Medulla oblongata (tissue), 1 donor: Measurements from ENCODE around the gene GRID2.

ENCODE experiments used
- DNase-seq: peaks from one replicate; pipeline ENCODE4 v3.0.0-alpha.2; 2015; ENCODE audit errors: extremely low spot score

GRID2 gene

GRCh38 chr4:92678292-92678691, 374.5 kb downstream of the GRID2 start:
- DNase-seq: no peak

GRCh38 chr4:92679149-92679548, 375.4 kb downstream of the GRID2 start:
- DNase-seq: no peak

GRCh38 chr4:92714640-92715039, 410.9 kb downstream of the GRID2 start:
- no peak for DNase-seq

- DNase-seq: no peak
Observed at GRCh38 chr4:92733231-92733630, 429.5 kb downstream of the GRID2 start.

- no peak for DNase-seq
Observed at GRCh38 chr4:92735025-92735665, 431.4 kb downstream of the GRID2 start.

DNA sequence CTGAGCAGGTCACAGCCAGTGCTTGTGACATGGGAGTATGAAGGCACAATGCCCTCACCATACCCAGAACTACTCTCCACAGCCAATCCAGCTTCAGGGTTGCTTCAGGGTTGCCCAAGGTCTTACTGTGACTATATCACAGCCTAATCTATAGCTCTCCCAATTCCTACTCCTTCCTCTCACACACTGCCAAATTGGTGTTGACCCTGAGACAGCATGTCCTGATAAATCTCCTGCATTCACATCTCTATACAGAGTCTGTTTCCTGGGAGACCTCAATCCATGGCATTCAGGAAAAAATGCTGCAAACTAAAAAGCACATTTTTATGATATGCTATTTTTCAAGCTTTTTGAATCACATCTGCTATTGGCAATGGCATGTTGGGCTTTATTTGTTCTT, 456.7 kb downstream of the GRID2 start:
- no peak for DNase-seq

DNA sequence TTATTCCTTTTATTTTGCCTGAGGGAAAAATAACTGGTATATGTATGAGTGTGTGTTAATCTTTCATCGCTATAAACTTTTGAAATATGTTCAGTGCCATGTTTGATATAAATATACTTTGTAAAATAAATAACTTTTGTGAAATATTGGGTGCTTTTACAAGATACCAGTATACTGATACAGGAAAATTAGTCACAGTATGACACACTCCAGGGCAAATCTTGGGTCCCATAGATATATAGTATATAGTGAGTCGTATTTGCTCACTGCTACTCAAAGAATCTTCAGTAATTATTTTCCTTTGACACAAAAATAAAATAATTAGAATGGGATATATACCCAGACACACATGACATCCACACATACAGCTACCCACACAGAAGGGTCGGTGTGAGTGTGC, 472.3 kb downstream of the GRID2 start:
- DNase-seq: no peak

DNA sequence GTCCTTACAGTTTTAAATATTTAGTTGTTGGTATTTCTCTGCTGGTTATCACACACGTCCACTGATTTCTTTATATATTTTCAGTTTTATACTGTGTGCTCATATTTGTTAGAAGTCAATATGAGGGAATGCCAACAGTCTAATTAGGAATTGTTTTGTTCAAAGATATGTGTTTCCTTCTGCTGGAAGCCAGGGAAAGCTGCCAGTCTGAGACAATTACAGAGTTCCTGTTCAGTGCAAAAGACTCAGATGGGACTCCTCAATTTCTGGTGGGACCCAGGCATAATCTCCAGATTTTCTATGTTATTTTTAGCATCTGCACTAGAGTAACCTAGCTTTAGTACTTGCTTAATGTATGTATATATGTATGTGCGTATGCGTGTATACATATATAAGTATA, 486.0 kb downstream of the GRID2 start:
- DNase-seq: no peak

DNA sequence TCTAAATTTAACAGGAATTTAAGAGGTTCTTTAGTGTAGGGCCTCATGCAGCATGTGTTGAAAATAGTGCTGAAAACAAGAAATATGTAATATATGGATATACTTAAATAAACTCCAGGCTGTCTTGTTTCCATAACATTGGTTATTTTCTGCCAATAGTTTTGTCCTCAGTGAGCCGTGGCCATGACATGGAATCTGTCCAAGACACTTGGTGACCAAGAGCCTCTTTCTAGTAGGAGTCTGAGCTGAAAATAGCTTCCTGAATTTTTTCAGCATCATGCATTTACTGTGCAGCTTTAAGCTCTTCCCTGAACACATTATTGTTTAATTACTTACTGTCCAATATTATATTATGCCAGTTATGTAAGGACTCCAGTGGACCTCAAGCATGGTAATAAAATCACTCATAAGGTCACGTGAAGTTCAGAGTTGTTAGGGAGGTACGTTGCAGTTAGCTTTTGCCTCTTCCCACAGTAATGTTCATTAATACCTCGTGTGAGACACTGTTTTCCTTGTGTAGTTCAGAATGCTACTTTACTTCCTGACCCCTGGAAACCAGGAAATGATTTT, 488.2 kb downstream of the GRID2 start:
- peak; percentile 14 for DNase-seq

DNA sequence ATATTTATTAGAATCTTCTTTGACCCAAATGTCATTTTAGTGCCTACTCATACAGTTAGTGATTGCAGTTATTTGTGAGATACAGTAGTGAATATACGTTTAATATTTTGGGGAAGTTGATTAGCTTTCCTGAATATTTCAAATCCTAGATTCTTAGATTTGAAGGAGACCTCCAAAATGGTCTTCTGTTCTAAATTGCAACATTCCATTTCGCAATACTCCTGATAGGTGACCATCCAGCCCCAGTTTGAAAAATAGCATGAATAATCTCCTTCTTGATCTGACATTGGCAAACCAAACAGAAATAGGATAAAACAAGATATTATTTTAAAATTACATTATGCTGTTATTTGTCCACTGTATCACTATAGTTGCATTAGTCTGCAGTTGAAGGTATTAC, 505.6 kb downstream of the GRID2 start:
- DNase-seq: no peak

- DNase-seq: no peak
Observed at GRCh38 chr4:92812652-92813051, 508.9 kb downstream of the GRID2 start.

DNA sequence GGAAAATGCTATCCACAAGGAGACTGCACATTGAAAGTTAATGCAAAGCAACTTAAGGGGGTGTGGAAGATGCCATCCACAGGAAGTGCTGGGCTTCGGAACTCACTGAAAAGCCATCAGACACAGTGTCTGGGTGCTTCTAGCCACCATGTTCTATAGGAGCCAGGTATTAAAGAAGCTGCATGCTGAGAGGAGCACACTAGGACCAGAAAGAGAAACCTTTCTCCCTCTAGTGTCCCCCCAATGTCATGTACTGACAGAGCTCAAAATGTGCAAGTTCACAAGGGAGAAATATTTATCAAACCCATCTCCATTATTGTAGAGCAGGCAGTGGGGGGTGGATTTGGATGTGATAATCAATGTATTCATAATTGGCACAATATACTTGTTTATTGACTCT, 510.9 kb downstream of the GRID2 start:
- DNase-seq: no peak

- no peak for DNase-seq
Observed at GRCh38 chr4:92825256-92825655, 521.5 kb downstream of the GRID2 start.

DNA sequence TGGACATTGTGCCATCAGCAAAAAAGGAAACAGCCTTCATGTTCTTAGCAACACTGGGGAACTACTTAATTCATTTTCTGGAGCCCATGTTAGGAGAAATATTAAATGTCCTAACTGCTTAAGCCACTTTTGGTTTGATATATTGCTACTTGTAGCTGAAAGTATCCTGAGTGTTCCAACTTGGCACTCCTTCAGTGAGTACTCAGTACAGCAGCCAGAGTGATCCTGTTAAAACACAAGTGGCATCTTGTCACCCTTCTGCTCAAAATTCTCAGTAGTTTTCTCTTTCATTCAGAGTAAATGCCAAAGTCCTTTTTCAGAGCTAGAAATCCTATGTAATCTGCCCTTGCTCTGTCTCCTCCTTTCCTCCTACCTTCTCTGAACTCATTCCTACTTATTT, 522.0 kb downstream of the GRID2 start:
- DNase-seq: peak; percentile 27

DNA sequence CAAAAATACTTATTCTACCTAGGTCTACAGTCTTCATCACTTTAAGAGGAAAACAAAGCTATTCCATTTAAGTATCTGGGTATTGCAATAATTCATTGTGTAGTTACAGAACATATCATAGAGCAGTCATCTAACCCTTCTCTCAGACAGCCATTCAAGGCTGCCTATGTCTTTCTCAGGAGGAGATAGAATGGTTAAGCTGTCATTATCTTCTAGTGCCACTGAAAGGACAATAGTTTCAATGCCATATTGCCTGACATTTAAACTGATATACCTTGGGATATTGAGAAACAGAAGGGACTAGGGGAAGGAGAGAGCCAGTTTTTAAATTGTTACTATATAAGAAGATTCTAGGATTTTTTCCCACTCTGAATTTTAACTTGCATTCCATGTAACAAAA, 527.0 kb downstream of the GRID2 start:
- no peak for DNase-seq

DNA sequence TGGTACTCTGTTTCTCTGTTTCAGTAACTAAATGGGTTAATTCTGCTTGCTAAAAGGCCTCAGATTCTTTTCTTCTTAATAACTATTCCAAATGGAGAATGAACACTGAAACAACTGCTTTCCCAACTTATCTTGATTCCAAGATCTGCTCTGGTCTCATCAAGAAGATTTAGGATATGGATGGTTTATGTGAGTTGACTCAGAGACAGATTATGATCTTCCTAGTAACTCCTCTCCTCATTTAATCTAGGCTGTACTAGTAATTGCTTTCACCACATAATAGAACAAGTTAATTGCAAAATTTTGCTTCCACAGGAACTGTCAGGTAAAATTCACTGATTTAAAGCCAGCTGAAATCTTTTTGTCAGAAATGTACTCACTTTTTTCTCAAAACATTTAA, 537.1 kb downstream of the GRID2 start:
- DNase-seq: no peak

DNA sequence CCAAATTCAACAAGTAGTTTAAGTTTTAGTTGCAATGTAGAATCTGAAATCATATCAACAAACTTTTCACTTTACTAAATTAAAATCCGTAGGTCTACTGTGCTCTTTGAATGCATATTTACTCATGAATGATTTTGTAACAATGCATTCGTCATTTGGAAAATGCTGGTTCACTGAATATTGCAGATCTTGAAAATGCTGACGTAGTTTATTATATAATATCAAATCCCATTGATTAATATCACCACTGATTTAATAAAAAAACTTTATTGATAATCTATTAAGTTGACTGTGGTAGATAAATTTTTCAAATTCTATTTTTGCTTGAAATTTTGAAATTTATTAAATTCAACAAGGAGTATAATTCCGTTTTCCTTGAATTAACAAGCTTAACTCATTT, 540.0 kb downstream of the GRID2 start:
- no peak for DNase-seq

DNA sequence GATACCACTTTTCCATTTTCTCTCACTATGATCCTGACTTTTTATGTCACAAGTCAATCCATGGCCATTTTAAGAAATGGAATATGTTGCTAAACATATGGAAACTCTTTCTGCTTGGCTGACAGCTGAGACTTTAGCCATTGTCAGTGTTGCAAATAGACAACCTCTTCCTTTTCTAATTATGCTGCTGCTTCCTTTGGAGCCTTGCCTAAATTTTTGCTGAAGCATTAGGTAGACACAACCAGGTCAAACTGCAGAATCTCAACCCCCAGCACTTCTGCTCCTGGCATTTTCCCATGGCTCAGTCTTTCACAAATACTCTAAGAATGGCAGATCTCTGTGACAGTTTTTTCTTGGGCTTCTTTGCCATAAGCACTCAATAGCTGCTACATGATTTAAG, 543.3 kb downstream of the GRID2 start:
- DNase-seq: no peak

DNA sequence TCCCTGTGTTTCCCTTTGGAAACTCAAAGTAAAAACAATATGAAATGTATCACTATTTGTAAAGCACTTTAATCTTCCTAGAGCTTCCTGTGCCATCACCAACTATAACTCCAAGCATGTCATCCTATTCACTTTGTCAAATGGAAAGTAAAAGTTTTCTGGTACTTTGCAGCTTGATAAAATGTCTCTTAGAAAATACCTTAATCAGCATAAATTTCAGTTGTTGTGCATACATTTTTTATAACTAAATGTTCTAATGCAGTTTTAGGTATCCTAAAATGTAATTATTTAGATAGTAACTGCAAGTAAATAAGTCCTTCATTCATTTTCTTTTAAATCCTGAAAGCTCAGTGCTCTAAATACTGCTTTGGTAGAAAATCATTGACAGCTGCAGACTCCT, 558.7 kb downstream of the GRID2 start:
- no peak for DNase-seq

GRCh38 chr4:92864096-92864495, 560.3 kb downstream of the GRID2 start:
- peak; percentile 54 for DNase-seq

DNA sequence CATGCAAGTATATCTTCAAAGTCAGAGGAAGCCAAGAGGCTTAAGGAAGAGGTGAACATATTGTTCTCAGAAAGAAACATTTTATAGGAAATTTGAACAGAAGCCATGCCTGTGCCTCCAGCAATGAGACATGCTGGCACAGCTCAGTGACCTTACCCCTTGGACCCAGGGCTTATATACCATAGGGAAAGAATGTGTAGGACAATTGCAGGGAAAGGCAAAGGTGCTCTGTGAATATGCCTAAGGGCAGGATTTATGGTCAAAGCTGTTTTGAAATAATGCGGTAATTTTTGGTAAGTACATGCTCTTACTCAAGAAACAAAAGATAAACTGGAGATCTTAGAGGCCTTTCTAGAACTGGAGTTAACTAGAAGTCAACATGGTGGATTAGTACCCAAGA, 568.8 kb downstream of the GRID2 start:
- no peak for DNase-seq

- no peak for DNase-seq
Observed at GRCh38 chr4:92885632-92886031, 581.9 kb downstream of the GRID2 start.

GRCh38 chr4:92952426-92952825, 648.7 kb downstream of the GRID2 start:
- no peak for DNase-seq

GRCh38 chr4:92952897-92953296, 649.1 kb downstream of the GRID2 start:
- no peak for DNase-seq
